ENCODE results near the gene SGPP1.

Gene SGPP1

GRCh38 chr14:63689132-63689531 lies 38.7 kb downstream of the SGPP1 start:
- no peak for TF ChIP-seq CTCF (IDR thresholded peaks at IDR 0.05; ENCODE audit: insufficient read depth, low read depth, low read length, missing control alignments)

GRCh38 chr14:63686926-63687325 lies 40.9 kb downstream of the SGPP1 start:
- peak; percentile 20 for DNase-seq (ENCODE audit: low read depth)
- no peak for TF ChIP-seq CTCF (IDR thresholded peaks at IDR 0.05; ENCODE audit: insufficient read depth, low read depth, low read length, missing control alignments)
- no peak overlapping the region for H3K4me3 ChIP-seq (ENCODE audit: low read length)

More at GRCh38 chr14:63689132-63689531, 38.7 kb downstream of the SGPP1 start:
- no peak for DNase-seq (ENCODE audit: low read depth)
- H3K4me3 ChIP-seq (ENCODE audit: low read length) = no peak overlapping the region

GRCh38 chr14:63685401-63685800 lies 42.5 kb downstream of the SGPP1 start:
- H3K4me3 ChIP-seq (ENCODE audit: low read length) = no peak overlapping the region
- no peak for DNase-seq (ENCODE audit: low read depth)
- TF ChIP-seq CTCF (IDR thresholded peaks at IDR 0.05; ENCODE audit: insufficient read depth, low read depth, low read length, missing control alignments) = no peak

- no peak for DNase-seq (ENCODE audit: low read depth)
- no peak overlapping the region for H3K4me3 ChIP-seq (ENCODE audit: low read length)
- no peak for TF ChIP-seq CTCF (IDR thresholded peaks at IDR 0.05; ENCODE audit: insufficient read depth, low read depth, low read length, missing control alignments)
Observed at GRCh38 chr14:63682727-63683593, 44.9 kb downstream of the SGPP1 start.

- no peak overlapping the region for H3K4me3 ChIP-seq (ENCODE audit: low read length)
- DNase-seq (ENCODE audit: low read depth) = no peak
- no peak for TF ChIP-seq CTCF (IDR thresholded peaks at IDR 0.05; ENCODE audit: insufficient read depth, low read depth, low read length, missing control alignments)
Observed at GRCh38 chr14:63678536-63678935, 49.3 kb downstream of the SGPP1 start.

- H3K4me3 ChIP-seq (ENCODE audit: low read length) = no peak overlapping the region
- DNase-seq (ENCODE audit: low read depth) = peak; percentile 14
- no peak for TF ChIP-seq CTCF (IDR thresholded peaks at IDR 0.05; ENCODE audit: insufficient read depth, low read depth, low read length, missing control alignments)
Observed at GRCh38 chr14:63677891-63678379, 49.9 kb downstream of the SGPP1 start.
